ENCODE results near the gene TMEM125. TPM values are rescaled to one million over a fixed set of nuclear protein-coding genes. Genes with fewer than 3 reads are reported as not detected.
A peak's percentile ranks its signal among the peaks of the same experiment; 100 is the strongest.

TMEM125 gene
- total RNA-seq, 2 donors from 2014 or later: 45.8 to 51.1 TPM

DNA sequence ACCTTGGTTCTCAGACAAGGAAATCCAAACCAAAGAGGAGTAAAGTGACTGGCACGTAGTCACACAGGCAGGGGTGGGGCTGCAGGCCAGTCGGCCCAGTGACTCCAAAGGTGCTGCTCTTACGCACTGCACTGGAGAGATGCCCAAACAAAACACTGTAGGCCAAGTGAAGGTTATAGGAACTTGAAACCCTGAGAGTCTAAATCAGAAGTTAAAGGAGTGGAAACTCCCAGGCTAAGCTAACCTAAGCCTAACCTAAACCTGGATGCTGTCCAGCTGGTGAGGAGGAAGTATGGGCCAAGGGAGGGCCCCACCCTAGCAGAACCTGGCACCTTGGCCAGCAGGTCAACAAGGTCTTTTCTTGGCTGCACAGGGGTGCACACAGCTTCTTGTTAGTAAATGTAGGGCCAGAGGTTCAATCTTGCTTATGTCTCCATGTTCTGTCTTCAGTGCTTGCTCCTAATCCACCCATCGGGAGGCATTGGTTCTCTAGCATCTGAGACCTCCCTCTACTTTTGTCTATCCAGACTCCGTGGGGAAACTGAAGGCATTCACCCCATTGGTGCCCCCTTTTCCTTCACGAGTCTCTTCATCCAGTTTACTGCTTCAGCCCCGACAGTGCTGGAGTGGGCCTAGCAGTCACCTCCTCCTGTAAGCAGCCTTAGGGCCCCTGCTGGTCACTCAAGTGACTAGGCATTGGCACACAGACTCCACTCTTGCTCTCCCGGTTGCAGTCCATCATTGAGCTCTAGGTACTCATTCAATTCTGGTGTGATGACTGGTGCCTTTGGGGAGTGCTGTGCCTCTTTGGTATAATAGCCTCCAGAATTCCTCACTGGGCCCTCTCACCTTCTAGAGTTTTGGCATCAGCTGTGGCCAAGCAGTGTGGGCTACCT lies 12.9 kb upstream of the TMEM125 start:
- Histone ChIP-seq H3K27ac (peak overlapping the region; percentile 69 to 74 (median 72)), H3K27me3 (no peaks in the 10 kb centered on the region), H3K9me3 (no peaks in the 10 kb centered on the region), H3K4me3 (no peak overlapping the region), H3K4me1 (peaks cover 36% of the 10 kb centered on the region), H3K36me3 (replicated peaks in 1 of 2; ENCODE audit: insufficient read depth in 1 of 2, low read depth in 2 of 2) (no peaks in the 10 kb centered on the region)
- no peak for TF ChIP-seq POLR2A (IDR thresholded peaks at IDR 0.05)
- TF ChIP-seq, protein P1, sequence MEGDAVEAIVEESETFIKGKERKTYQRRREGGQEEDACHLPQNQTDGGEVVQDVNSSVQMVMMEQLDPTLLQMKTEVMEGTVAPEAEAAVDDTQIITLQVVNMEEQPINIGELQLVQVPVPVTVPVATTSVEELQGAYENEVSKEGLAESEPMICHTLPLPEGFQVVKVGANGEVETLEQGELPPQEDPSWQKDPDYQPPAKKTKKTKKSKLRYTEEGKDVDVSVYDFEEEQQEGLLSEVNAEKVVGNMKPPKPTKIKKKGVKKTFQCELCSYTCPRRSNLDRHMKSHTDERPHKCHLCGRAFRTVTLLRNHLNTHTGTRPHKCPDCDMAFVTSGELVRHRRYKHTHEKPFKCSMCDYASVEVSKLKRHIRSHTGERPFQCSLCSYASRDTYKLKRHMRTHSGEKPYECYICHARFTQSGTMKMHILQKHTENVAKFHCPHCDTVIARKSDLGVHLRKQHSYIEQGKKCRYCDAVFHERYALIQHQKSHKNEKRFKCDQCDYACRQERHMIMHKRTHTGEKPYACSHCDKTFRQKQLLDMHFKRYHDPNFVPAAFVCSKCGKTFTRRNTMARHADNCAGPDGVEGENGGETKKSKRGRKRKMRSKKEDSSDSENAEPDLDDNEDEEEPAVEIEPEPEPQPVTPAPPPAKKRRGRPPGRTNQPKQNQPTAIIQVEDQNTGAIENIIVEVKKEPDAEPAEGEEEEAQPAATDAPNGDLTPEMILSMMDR (IDR thresholded peaks at IDR 0.05): no peak
- intact Hi-C loops (cut with DNase I): no loop called here
- ATAC-seq (peak; percentile 92), DNase-seq (peak; percentile 67 to 90 (median 85))
- 58% methylated on average over 8 of the region's 8 CpGs for WGBS, 2 donors

DNA sequence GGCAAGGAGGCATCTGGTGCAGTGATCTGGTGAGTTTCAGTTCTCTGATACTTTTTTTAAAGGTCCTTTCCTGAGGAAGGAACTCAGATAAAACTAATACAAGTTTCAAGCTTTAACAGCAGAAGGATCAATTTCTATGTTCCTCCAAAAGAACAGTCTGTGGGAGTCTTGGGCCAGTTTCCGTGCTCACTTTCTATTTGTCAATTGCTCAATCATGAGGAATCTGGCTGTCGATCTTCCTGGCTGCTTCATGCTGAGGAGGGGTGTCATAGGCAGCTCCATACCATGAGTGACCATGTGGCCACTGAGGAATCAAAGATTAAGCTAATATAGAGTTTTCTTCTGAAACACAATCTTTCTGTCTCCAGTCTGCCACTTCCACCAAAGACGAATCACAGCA lies 11.4 kb upstream of the TMEM125 start:
- no peak overlapping the region for H3K27ac ChIP-seq
- no peak for DNase-seq
- no peak overlapping the region for H3K4me3 ChIP-seq
- no peak for ATAC-seq
- H3K36me3 ChIP-seq (replicated peaks in 1 of 2; ENCODE audit: insufficient read depth in 1 of 2, low read depth in 2 of 2): no peaks in the 10 kb centered on the region
- intact Hi-C loops (cut with DNase I): no loop called here
- no peaks in the 10 kb centered on the region for H3K9me3 ChIP-seq
- H3K27me3 ChIP-seq: no peaks in the 10 kb centered on the region
- TF ChIP-seq, protein P1 (IDR thresholded peaks at IDR 0.05): no peak
- no peak for TF ChIP-seq POLR2A (IDR thresholded peaks at IDR 0.05)
- 52% methylated on average over 3 of the region's 3 CpGs for WGBS, 2 donors
- peaks cover 42% of the 10 kb centered on the region for H3K4me1 ChIP-seq

DNA sequence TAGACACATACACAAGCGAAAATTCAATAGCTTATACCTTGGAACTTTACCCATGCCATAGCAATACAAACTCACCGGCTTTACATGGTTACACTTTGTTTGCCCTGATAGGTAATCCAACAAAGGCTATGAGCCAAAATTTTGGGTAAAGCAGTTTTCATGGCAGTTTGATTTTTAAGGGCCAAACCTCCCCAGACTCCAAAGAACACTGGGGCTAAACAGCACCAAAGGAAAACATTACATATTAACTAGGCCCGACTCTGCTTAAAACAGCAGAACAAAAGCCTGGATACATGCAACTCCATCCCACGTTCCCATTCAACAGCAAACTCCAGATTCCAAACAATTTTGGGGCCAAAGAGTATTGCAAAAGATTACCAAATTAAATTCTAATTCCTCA lies 4.4 kb upstream of the TMEM125 start:
- Histone ChIP-seq H3K9me3 (no peaks in the 10 kb centered on the region), H3K27me3 (no peaks in the 10 kb centered on the region), H3K4me1 (peaks cover 38% of the 10 kb centered on the region), H3K4me3 (no peak overlapping the region), H3K36me3 (replicated peaks in 1 of 2; ENCODE audit: insufficient read depth in 1 of 2, low read depth in 2 of 2) (no peaks in the 10 kb centered on the region), H3K27ac (peak overlapping the region; percentile 0 to 63 (median 44))
- intact Hi-C loops (cut with DNase I): no loop called here
- ATAC-seq (peak; percentile 7), DNase-seq (no peak)
- no peak for TF ChIP-seq POLR2A (IDR thresholded peaks at IDR 0.05)
- TF ChIP-seq, protein P1 (IDR thresholded peaks at IDR 0.05): no peak
- 16 to 21% methylated on average over 4 of the region's 4 CpGs for WGBS, 2 donors

DNA sequence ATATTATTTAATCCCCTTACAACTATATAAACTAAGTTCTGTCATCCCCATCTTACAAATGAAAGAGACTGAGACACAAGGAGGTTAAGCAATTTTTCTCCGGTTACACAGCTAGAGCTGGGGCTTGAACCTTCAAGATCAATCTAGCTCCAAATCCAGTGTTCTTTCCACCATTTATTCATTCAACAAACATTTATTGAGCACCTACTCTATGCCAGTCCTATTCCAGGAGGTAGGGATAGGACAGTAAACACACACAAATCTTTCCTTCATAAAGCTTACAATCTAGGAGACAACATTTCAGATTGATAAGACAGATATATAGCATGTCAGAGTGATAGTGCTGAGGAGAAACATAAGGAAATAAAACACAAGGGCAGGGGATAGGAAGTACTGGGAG lies 2.9 kb upstream of the TMEM125 start:
- DNase-seq (no peak), ATAC-seq (no peak)
- H3K27ac ChIP-seq: peak overlapping the region in 1 of 4 donors; percentile 1
- intact Hi-C loops (cut with DNase I): no loop called here
- 96% methylated on average over 1 of the region's 1 CpG for WGBS, 2 donors
- no peaks in the 10 kb centered on the region for H3K36me3 ChIP-seq (replicated peaks in 1 of 2; ENCODE audit: insufficient read depth in 1 of 2, low read depth in 2 of 2)
- H3K4me3 ChIP-seq: no peak overlapping the region
- H3K4me1 ChIP-seq: peaks cover 41% of the 10 kb centered on the region
- TF ChIP-seq POLR2A (IDR thresholded peaks at IDR 0.05): no peak
- TF ChIP-seq, protein P1 (IDR thresholded peaks at IDR 0.05): no peak
- no peaks in the 10 kb centered on the region for H3K27me3 ChIP-seq
- no peaks in the 10 kb centered on the region for H3K9me3 ChIP-seq
